Measurements from ENCODE around the gene NECAP2.

- TF ChIP-seq POLR2A (IDR thresholded peaks at IDR 0.05): no peak
- no peak for TF ChIP-seq CTCF (IDR thresholded peaks at IDR 0.05)
Measured at GRCh38 chr1:16402742-16403141, 37.8 kb upstream of the NECAP2 start.

All from adrenal gland (tissue), 5 donors.